ENCODE data around the gene PDE4B. TPM values are rescaled to one million over a fixed set of nuclear protein-coding genes. Genes with fewer than 3 reads are reported as not detected.

PDE4B gene
- total RNA-seq, 2 experiments from 2014 or later: 2.4 to 3.1 TPM

- Histone ChIP-seq H3K4me3 (ENCODE audit: low read depth, low read length, poor library complexity, severe bottlenecking) (no peak overlapping the region), H3K9me2 (ENCODE audit: insufficient read depth, low read length) (no peaks in the 10 kb centered on the region), H3K27ac (ENCODE audit: low read depth, low read length, poor library complexity, severe bottlenecking) (peak overlapping the region; percentile 54), H3K9me3 (ENCODE audit: low read length) (peaks cover 3% of the 10 kb centered on the region; the same call in 1 of the 2 replicates), H3K4me2 (ENCODE audit: low read length) (peak overlapping the region; percentile 66; the same call in 1 of the 2 replicates), H3K79me2 (ENCODE audit: insufficient read depth, low read depth, low read length) (peaks cover 64% of the 10 kb centered on the region; the same call in 1 of the 2 replicates), H2AFZ (ENCODE audit: low read length) (no peak overlapping the region), H3K36me3 (ENCODE audit: insufficient read depth, low read length) (no peaks in the 10 kb centered on the region; the same call in 1 of the 2 replicates), H4K20me1 (ENCODE audit: insufficient read depth, low read length) (no peaks in the 10 kb centered on the region), H3K4me1 (ENCODE audit: insufficient read depth, low read length, poor library complexity, severe bottlenecking) (peaks cover 71% of the 10 kb centered on the region)
- TF ChIP-seq EZH2phosphoT487 (IDR thresholded peaks at IDR 0.05; ENCODE audit: borderline replicate concordance, low read depth, low read length): no peak
- TF ChIP-seq CTCF (conservative IDR thresholded peaks at IDR 0.05; ENCODE audit: low read length): no peak
- intact Hi-C loops (cut with micrococcal nuclease; ENCODE audit: unreplicated experiment): no loop called here
- ChIA-PET CTCF (ENCODE audit: unreplicated experiment) (no interaction called here), POLR2A (interaction anchor here (0.6 to 0.9 kb wide), 2 partner anchors 11 to 26 kb away, joined by 3 to 5 read pairs; no protein-coding TSS in a partner anchor)
- no TSS peak for BruUV-seq (replicated peaks)
- no peak for DNase-seq (ENCODE audit: low spot score)
Observed at GRCh38 chr1:66348776-66349175, 556.1 kb downstream of the PDE4B start.

DNA sequence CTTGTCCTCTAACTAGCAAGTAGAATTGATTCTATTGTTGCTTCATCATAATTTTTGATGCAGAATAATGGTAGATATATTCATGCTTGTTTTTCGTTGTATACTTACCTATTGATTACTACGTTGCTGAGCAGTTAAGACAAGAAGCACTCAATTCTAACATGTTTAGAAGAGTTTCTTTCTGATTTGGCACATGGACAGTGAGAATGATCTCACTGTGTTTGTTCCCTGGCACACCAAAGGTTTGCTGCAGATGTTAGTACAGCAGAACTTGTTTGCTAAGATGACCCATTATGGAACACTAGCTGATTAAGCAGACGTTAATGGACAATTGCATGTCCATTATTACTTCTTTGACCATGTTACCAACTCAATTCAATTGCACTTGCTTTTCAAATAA is 556.5 kb downstream of the PDE4B start:
- Histone ChIP-seq H3K36me3 (ENCODE audit: insufficient read depth, low read length) (no peaks in the 10 kb centered on the region; the same call in 1 of the 2 replicates), H3K4me1 (ENCODE audit: insufficient read depth, low read length, poor library complexity, severe bottlenecking) (peaks cover 66% of the 10 kb centered on the region), H3K4me3 (ENCODE audit: low read depth, low read length, poor library complexity, severe bottlenecking) (peak overlapping the region; percentile 47), H3K9me3 (ENCODE audit: low read length) (peaks cover 3% of the 10 kb centered on the region; the same call in 1 of the 2 replicates), H2AFZ (ENCODE audit: low read length) (peak overlapping the region; percentile 62; the same call in 1 of the 2 replicates), H4K20me1 (ENCODE audit: insufficient read depth, low read length) (no peaks in the 10 kb centered on the region), H3K79me2 (ENCODE audit: insufficient read depth, low read depth, low read length) (peaks cover 59% of the 10 kb centered on the region; the same call in 1 of the 2 replicates), H3K4me2 (ENCODE audit: low read length) (peak overlapping the region; percentile 66), H3K9me2 (ENCODE audit: insufficient read depth, low read length) (no peaks in the 10 kb centered on the region), H3K27ac (ENCODE audit: low read depth, low read length, poor library complexity, severe bottlenecking) (peak overlapping the region; percentile 54)
- TF ChIP-seq EZH2phosphoT487 (IDR thresholded peaks at IDR 0.05; ENCODE audit: borderline replicate concordance, low read depth, low read length) (no peak), CTCF (conservative IDR thresholded peaks at IDR 0.05; ENCODE audit: low read length) (no peak)
- POLR2A ChIA-PET: interaction anchor here (0.6 to 1.5 kb wide), 5 partner anchors 11 to 101 kb away, joined by 3 to 5 read pairs (median 4); no protein-coding TSS in a partner anchor
- no peak for DNase-seq (ENCODE audit: low spot score)
- CTCF ChIA-PET (ENCODE audit: unreplicated experiment): interaction anchor here (1.4 kb wide), 1 partner anchor 96 kb away, joined by 3 read pairs; no protein-coding TSS in a partner anchor
- no TSS peak for BruUV-seq (replicated peaks)
- intact Hi-C loops (cut with micrococcal nuclease; ENCODE audit: unreplicated experiment): no loop called here

DNA sequence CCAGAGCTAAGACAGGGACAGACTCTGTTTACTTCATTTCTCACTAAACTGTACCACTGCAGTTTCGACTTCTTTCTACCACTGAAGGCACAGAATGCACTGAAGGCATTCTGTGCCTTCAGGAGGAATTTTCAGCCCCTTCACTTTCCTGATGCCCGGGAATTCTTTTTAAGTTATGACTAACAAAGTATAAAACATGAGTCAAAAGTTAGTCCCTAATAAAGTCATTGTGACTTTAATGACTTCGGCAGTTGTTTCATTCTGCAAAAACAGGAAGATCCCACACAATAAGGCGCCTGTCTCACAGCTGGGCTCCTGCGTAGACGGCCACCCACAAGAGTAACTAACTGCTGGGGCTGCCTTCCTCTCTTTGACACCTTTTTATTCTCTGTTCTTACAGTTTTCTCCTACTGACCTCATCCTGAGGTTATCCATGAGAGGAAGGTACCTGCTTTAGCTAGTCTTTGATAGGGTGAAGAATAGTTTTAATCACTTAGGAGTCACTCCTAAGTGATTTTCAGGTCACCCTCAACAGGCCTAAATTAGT is 557.4 kb downstream of the PDE4B start:
- BruUV-seq (replicated peaks): no TSS peak

More for the DNA sequence above, 557.4 kb downstream of the PDE4B start:
- ChIA-PET CTCF (ENCODE audit: unreplicated experiment) (interaction anchor here (1.4 kb wide), 1 partner anchor 95 kb away, joined by 3 read pairs; no protein-coding TSS in a partner anchor), POLR2A (interaction anchor here (0.6 to 4.3 kb wide), 16 partner anchors 8 to 102 kb away, joined by 3 to 21 read pairs (median 4); no protein-coding TSS in a partner anchor)
- peaks cover 59% of the 10 kb centered on the region for H3K4me1 ChIP-seq (ENCODE audit: insufficient read depth, low read length, poor library complexity, severe bottlenecking)
- H3K36me3 ChIP-seq (ENCODE audit: insufficient read depth, low read length): no peaks in the 10 kb centered on the region; the same call in 1 of the 2 replicates
- H3K9me2 ChIP-seq (ENCODE audit: insufficient read depth, low read length): no peaks in the 10 kb centered on the region
- peak; percentile 70 for DNase-seq (ENCODE audit: low spot score)
- H3K27ac ChIP-seq (ENCODE audit: low read depth, low read length, poor library complexity, severe bottlenecking): peak overlapping the region; percentile 54
- no peaks in the 10 kb centered on the region for H4K20me1 ChIP-seq (ENCODE audit: insufficient read depth, low read length)
- H3K9me3 ChIP-seq (ENCODE audit: low read length): peaks cover 3% of the 10 kb centered on the region; the same call in 1 of the 2 replicates
- intact Hi-C loops (cut with micrococcal nuclease; ENCODE audit: unreplicated experiment): no loop called here
- peak overlapping the region; percentile 47 for H3K4me3 ChIP-seq (ENCODE audit: low read depth, low read length, poor library complexity, severe bottlenecking)
- H2AFZ ChIP-seq (ENCODE audit: low read length): peak overlapping the region; percentile 62; the same call in 1 of the 2 replicates
- TF ChIP-seq EZH2phosphoT487 (IDR thresholded peaks at IDR 0.05; ENCODE audit: borderline replicate concordance, low read depth, low read length): no peak
- no peak for TF ChIP-seq CTCF (conservative IDR thresholded peaks at IDR 0.05; ENCODE audit: low read length)
- H3K4me2 ChIP-seq (ENCODE audit: low read length): peak overlapping the region; percentile 66
- peaks cover 56% of the 10 kb centered on the region; the same call in 1 of the 2 replicates for H3K79me2 ChIP-seq (ENCODE audit: insufficient read depth, low read depth, low read length)
